ENCODE data around the gene PID1.

PID1 gene

GRCh38 chr2:229037621-229038020, 233.5 kb downstream of the PID1 start:
- H3K36me3 ChIP-seq (replicated peaks): no peaks in the 10 kb centered on the region
- H3K4me1 ChIP-seq: no peaks in the 10 kb centered on the region
- no peak for DNase-seq (ENCODE audit: low spot score in 2 of 2)
- no peak overlapping the region for H3K4me3 ChIP-seq
- in situ Hi-C loops (cut with MboI; ENCODE audit: low sequenced_read_pairs): no loop called here
- H3K27me3 ChIP-seq (ENCODE audit: low read depth): no peaks in the 10 kb centered on the region
- H3K9me3 ChIP-seq: no peaks in the 10 kb centered on the region

DNA sequence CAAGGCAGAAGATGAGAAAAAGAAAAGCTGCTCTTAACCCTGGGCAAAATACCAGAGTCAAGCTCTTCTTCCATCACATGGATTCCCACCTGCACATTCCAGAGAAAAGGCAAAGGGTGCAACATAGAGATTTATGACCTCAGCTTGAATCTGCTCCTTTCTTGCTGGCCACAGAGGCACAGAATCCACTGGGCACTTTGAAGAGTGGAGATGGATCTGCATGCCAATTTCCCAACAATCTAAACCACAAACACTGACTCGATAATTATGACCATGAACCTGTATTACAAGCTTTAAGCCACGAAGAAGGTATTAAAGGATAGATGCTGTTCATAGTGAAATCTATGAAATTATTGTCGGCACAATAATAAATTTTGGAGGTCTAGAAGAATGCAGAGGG, 237.3 kb downstream of the PID1 start:
- DNase-seq (ENCODE audit: low spot score in 2 of 2): no peak
- Histone ChIP-seq H3K4me1 (no peaks in the 10 kb centered on the region), H3K36me3 (replicated peaks) (no peaks in the 10 kb centered on the region), H3K9me3 (no peaks in the 10 kb centered on the region), H3K27me3 (ENCODE audit: low read depth) (no peaks in the 10 kb centered on the region), H3K4me3 (no peak overlapping the region)
- in situ Hi-C loops (cut with MboI; ENCODE audit: low sequenced_read_pairs): no loop called here

GRCh38 chr2:229032608-229033234, 238.4 kb downstream of the PID1 start:
- H3K4me1 ChIP-seq: no peaks in the 10 kb centered on the region
- no peaks in the 10 kb centered on the region for H3K27me3 ChIP-seq (ENCODE audit: low read depth)
- DNase-seq (ENCODE audit: low spot score in 2 of 2): no peak
- H3K9me3 ChIP-seq: no peaks in the 10 kb centered on the region
- in situ Hi-C loops (cut with MboI; ENCODE audit: low sequenced_read_pairs): no loop called here
- H3K4me3 ChIP-seq: no peak overlapping the region
- no peaks in the 10 kb centered on the region for H3K36me3 ChIP-seq (replicated peaks)

- in situ Hi-C loops (cut with MboI; ENCODE audit: low sequenced_read_pairs): no loop called here
- Histone ChIP-seq H3K9me3 (no peaks in the 10 kb centered on the region), H3K27me3 (ENCODE audit: low read depth) (no peaks in the 10 kb centered on the region), H3K4me1 (no peaks in the 10 kb centered on the region), H3K4me3 (no peak overlapping the region), H3K36me3 (replicated peaks) (no peaks in the 10 kb centered on the region)
- no peak for DNase-seq (ENCODE audit: low spot score in 2 of 2)
Observed at GRCh38 chr2:229027353-229028105, 243.6 kb downstream of the PID1 start.

DNA sequence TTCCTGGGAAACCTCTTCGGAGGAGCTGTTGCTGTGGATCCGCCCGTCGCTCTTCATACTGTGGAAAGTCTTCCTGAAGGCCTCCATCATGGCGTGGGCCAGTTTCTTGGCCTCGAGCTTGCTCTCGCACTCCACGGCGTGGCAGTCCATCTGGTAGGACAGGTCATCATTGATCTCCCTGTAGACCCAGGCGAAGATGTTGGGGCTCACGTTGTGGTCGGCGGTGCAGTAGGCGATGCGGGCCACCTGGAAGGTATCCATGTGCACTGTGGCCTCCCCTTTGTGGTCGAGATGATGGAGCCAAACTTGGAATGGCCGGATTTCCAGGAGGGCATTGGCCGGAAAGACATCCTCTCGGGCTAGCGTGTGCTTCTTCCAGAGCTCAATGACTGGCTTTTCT, 245.4 kb downstream of the PID1 start:
- Histone ChIP-seq H3K36me3 (replicated peaks) (no peaks in the 10 kb centered on the region), H3K27me3 (ENCODE audit: low read depth) (no peaks in the 10 kb centered on the region), H3K4me3 (no peak overlapping the region), H3K4me1 (no peaks in the 10 kb centered on the region), H3K9me3 (no peaks in the 10 kb centered on the region)
- in situ Hi-C loops (cut with MboI; ENCODE audit: low sequenced_read_pairs): no loop called here
- no peak for DNase-seq (ENCODE audit: low spot score in 2 of 2)

DNA sequence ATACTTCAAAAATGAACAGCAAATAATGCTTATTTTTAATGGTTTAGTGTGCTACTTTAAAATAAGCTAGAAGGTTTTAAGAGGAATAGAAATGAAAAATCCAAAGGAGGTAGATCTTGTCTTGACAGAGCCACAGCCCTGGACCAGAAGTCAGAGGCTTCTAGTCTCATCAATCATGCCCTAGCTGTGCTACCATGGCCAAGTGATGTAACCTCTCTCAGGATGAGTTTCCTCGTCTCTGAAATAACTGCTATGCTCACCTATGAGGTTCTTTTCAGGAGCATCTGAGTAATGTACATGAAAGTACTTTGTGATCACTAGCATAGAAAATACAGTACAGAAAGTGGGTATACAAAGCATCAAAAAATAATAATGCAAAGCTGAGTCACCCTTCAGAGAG, 248.4 kb downstream of the PID1 start:
- H3K4me3 ChIP-seq: no peak overlapping the region
- no peaks in the 10 kb centered on the region for H3K36me3 ChIP-seq (replicated peaks)
- DNase-seq (ENCODE audit: low spot score in 2 of 2): no peak
- H3K9me3 ChIP-seq: no peaks in the 10 kb centered on the region
- in situ Hi-C loops (cut with MboI; ENCODE audit: low sequenced_read_pairs): no loop called here
- H3K27me3 ChIP-seq (ENCODE audit: low read depth): no peaks in the 10 kb centered on the region
- no peaks in the 10 kb centered on the region for H3K4me1 ChIP-seq

DNA sequence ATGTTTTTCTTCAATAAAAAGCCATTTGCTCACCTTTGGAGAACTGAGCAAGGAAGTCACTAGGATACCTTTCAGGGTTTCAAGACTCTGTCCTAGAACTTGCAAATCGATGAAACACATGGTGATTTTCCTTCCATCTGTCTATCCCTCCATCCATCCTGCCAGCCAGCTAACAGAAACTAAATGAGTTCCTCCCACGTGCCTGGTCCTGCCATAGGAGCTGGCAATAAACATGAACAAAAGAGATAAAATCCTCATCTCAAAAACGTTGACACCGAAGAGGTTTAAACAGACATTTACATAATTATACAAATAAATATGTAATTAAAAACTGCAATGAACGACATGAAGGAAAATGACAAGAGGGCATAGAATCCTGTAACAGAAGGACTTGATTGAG, 249.0 kb downstream of the PID1 start:
- DNase-seq (ENCODE audit: low spot score in 2 of 2): no peak
- Histone ChIP-seq H3K9me3 (no peaks in the 10 kb centered on the region), H3K27me3 (ENCODE audit: low read depth) (no peaks in the 10 kb centered on the region), H3K4me1 (no peaks in the 10 kb centered on the region), H3K4me3 (no peak overlapping the region), H3K36me3 (replicated peaks) (no peaks in the 10 kb centered on the region)
- in situ Hi-C loops (cut with MboI; ENCODE audit: low sequenced_read_pairs): no loop called here

GRCh38 chr2:229009816-229010215, 261.3 kb downstream of the PID1 start:
- no peaks in the 10 kb centered on the region for H3K4me1 ChIP-seq
- in situ Hi-C loops (cut with MboI; ENCODE audit: low sequenced_read_pairs): no loop called here
- H3K9me3 ChIP-seq: no peaks in the 10 kb centered on the region
- H3K36me3 ChIP-seq (replicated peaks): no peaks in the 10 kb centered on the region
- DNase-seq (ENCODE audit: low spot score in 2 of 2): no peak
- no peaks in the 10 kb centered on the region for H3K27me3 ChIP-seq (ENCODE audit: low read depth)
- no peak overlapping the region for H3K4me3 ChIP-seq

DNA sequence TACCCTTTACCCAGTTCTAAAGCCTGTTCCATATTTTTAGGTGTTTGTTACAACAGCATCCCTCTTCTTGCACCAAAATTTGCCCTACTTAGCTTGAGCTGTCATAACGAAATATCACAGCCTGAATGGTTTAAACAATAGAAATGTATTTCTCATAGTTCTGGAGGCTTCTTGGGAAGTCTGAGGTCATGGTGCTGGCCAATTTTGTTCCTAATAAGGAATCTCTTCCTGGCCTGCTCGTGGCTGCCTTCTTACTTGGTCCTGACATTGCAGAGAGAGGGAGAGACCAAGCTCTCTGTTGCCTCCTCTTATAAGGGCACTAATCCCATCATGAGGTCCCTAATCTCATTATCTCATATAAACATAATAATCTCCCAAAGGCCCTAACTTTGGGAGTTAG, 267.8 kb downstream of the PID1 start:
- DNase-seq (ENCODE audit: low spot score in 2 of 2): no peak
- H3K4me1 ChIP-seq: no peaks in the 10 kb centered on the region
- H3K4me3 ChIP-seq: no peak overlapping the region
- no peaks in the 10 kb centered on the region for H3K27me3 ChIP-seq (ENCODE audit: low read depth)
- no peaks in the 10 kb centered on the region for H3K36me3 ChIP-seq (replicated peaks)
- in situ Hi-C loops (cut with MboI; ENCODE audit: low sequenced_read_pairs): no loop called here
- no peaks in the 10 kb centered on the region for H3K9me3 ChIP-seq

GRCh38 chr2:229001196-229001595, 269.9 kb downstream of the PID1 start:
- H3K9me3 ChIP-seq: no peaks in the 10 kb centered on the region
- in situ Hi-C loops (cut with MboI; ENCODE audit: low sequenced_read_pairs): no loop called here
- DNase-seq (ENCODE audit: low spot score in 2 of 2): no peak
- H3K4me1 ChIP-seq: no peaks in the 10 kb centered on the region
- no peak overlapping the region for H3K4me3 ChIP-seq
- no peaks in the 10 kb centered on the region for H3K27me3 ChIP-seq (ENCODE audit: low read depth)
- H3K36me3 ChIP-seq (replicated peaks): no peaks in the 10 kb centered on the region

GRCh38 chr2:228999326-228999725, 271.8 kb downstream of the PID1 start:
- Histone ChIP-seq H3K27me3 (ENCODE audit: low read depth) (no peaks in the 10 kb centered on the region), H3K4me1 (no peaks in the 10 kb centered on the region), H3K4me3 (no peak overlapping the region), H3K36me3 (replicated peaks) (no peaks in the 10 kb centered on the region), H3K9me3 (no peaks in the 10 kb centered on the region)
- no peak for DNase-seq (ENCODE audit: low spot score in 2 of 2)
- in situ Hi-C loops (cut with MboI; ENCODE audit: low sequenced_read_pairs): no loop called here

- H3K9me3 ChIP-seq: no peaks in the 10 kb centered on the region
- in situ Hi-C loops (cut with MboI; ENCODE audit: low sequenced_read_pairs): no loop called here
- no peaks in the 10 kb centered on the region for H3K27me3 ChIP-seq (ENCODE audit: low read depth)
- H3K4me3 ChIP-seq: no peak overlapping the region
- DNase-seq (ENCODE audit: low spot score in 2 of 2): no peak
- no peaks in the 10 kb centered on the region for H3K36me3 ChIP-seq (replicated peaks)
- no peaks in the 10 kb centered on the region for H3K4me1 ChIP-seq
Observed at GRCh38 chr2:228988786-228989185, 282.3 kb downstream of the PID1 start.

DNA sequence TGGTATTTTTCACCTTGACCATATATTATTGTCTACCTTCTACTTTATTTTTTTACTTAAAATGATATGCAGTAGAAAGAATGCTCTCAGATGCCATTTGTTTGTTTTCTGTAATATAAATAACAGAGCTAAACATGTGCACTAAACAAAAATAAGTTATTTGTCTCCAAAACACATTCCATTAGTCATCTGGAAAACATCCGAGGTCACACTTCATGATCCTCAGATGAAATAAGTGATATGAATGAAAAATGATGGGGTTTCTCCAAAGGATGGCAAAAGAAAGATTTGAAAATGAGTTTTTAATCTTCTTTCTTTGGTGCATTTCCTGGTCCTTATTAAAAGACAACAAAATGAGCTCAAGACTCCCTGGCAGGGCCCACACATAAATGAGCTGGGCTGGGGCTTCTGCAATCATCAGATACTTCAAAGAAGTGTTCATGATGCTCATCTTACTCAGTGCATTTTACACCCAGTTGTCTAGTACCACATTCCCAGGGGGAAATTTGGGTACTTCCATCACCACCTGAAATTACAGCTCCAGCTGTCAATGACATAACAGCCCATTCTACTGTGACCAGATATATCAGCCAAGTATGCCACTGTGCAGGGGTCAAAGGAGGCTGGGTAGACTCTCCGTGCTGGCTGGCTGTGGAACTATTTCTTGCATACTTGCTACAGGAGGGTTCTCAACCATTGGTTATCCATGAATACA, 283.5 kb downstream of the PID1 start:
- no peaks in the 10 kb centered on the region for H3K36me3 ChIP-seq (replicated peaks)
- no peaks in the 10 kb centered on the region for H3K27me3 ChIP-seq (ENCODE audit: low read depth)
- DNase-seq (ENCODE audit: low spot score in 2 of 2): no peak
- in situ Hi-C loops (cut with MboI; ENCODE audit: low sequenced_read_pairs): no loop called here
- H3K4me1 ChIP-seq: no peaks in the 10 kb centered on the region
- H3K4me3 ChIP-seq: no peak overlapping the region
- H3K9me3 ChIP-seq: no peaks in the 10 kb centered on the region

GRCh38 chr2:228986961-228987360, 284.1 kb downstream of the PID1 start:
- Histone ChIP-seq H3K4me3 (no peak overlapping the region), H3K36me3 (replicated peaks) (no peaks in the 10 kb centered on the region), H3K4me1 (no peaks in the 10 kb centered on the region), H3K9me3 (no peaks in the 10 kb centered on the region), H3K27me3 (ENCODE audit: low read depth) (no peaks in the 10 kb centered on the region)
- no peak for DNase-seq (ENCODE audit: low spot score in 2 of 2)
- in situ Hi-C loops (cut with MboI; ENCODE audit: low sequenced_read_pairs): no loop called here
